SU-DHL-6 (cell line): ENCODE results near the gene PDGFD.

Experiments
- H2AFZ ChIP-seq: fragments of 200-600 bp; sonication (generic); 2 replicates; pipeline ENCODE4 v1.6.1; 2014; ENCODE audit warnings: low read depth, mild to moderate bottlenecking, moderate library complexity, mixed read lengths, antibody characterized with exemption, low read length; ENCODE audit not compliant: severe bottlenecking
- H3F3A ChIP-seq: fragments of 200-600 bp; shearing (Covaris generic); 2 replicates; pipeline ENCODE4 v1.6.0; 2016; ENCODE audit warnings: antibody characterized with exemption, mild to moderate bottlenecking; ENCODE audit not compliant: insufficient read depth
- H3K27ac ChIP-seq: fragments of 200-600 bp; sonication (generic); 2 replicates; pipeline ENCODE4 v1.5.1; 2016; ENCODE audit warnings: low read depth, mild to moderate bottlenecking, low read length, moderate library complexity, mixed read lengths
- H3K27me3 ChIP-seq: fragments of 200-600 bp; sonication (generic), shearing (Covaris generic); 2 replicates; pipeline ENCODE4 v1.6.0; 2014; ENCODE audit warnings: mild to moderate bottlenecking, low read length
- H3K36me3 ChIP-seq: fragments of 200-600 bp; sonication (generic); 2 replicates; pipeline ENCODE4 v1.6.1; 2014; ENCODE audit warnings: mild to moderate bottlenecking, low read length, mixed read lengths
- H3K4me2 ChIP-seq: fragments of 300-600, 200-600 bp; shearing (Covaris generic), sonication (generic); 2 replicates; pipeline ENCODE4 v1.6.0; 2014; ENCODE audit warnings: low read length, low read depth, mild to moderate bottlenecking; ENCODE audit not compliant: poor library complexity, severe bottlenecking
- H3K4me3 ChIP-seq: fragments of 200-600 bp; sonication (generic); 2 replicates; pipeline ENCODE4 v1.5.1; 2014; ENCODE audit warnings: antibody characterized with exemption, low read length, mild to moderate bottlenecking, mixed read lengths; ENCODE audit not compliant: insufficient read depth, poor library complexity, severe bottlenecking
- H3K79me2 ChIP-seq: fragments of 200-600 bp; sonication (generic); 2 replicates; pipeline ENCODE4 v1.6.1; 2014; ENCODE audit warnings: mild to moderate bottlenecking, low read length, moderate library complexity; ENCODE audit not compliant: insufficient read depth
- H3K9ac ChIP-seq: fragments of 200-600 bp; sonication (generic); 2 replicates; pipeline ENCODE4 v1.7.0; 2014; ENCODE audit warnings: mild to moderate bottlenecking, low read length
- H3K9me2 ChIP-seq: fragments of 200-600 bp; sonication (generic); replicated peaks from 2 replicates; pipeline ENCODE4 v1.6.1; 2014; ENCODE audit warnings: low read length; ENCODE audit not compliant: insufficient read depth
- H3K9me3 ChIP-seq: fragments of 200-600 bp; sonication (generic); 2 replicates; pipeline ENCODE4 v1.6.1; 2014; ENCODE audit warnings: low read length, mixed read lengths; ENCODE audit not compliant: insufficient read depth
- H4K20me1 ChIP-seq: fragments of 200-600 bp; sonication (generic); 2 replicates; pipeline ENCODE4 v1.6.1; 2014; ENCODE audit warnings: low read depth, mild to moderate bottlenecking, antibody characterized with exemption, low read length, moderate library complexity, mixed read lengths
- CTCF ChIP-seq: fragments of 200-600 bp; sonication (generic); IDR thresholded peaks from one replicate; pipeline ENCODE4 v1.5.1; 2017; ENCODE audit warnings: antibody characterized with exemption, mild to moderate bottlenecking, low read length, moderate library complexity; ENCODE audit not compliant: insufficient read depth, poor library complexity, severe bottlenecking
- EZH2phosphoT487 ChIP-seq: fragments of 200-600 bp; sonication (generic), shearing (Covaris generic); conservative IDR thresholded peaks from 2 replicates; pipeline ENCODE4 v1.6.1; 2018; ENCODE audit warnings: mild to moderate bottlenecking, antibody characterized with exemption, low read length, moderate library complexity, mixed read lengths

Gene PDGFD

GRCh38 chr11:103935219-103935618 lies 228.7 kb downstream of the PDGFD start:
- Histone ChIP-seq H3K4me3 (no peak overlapping the region), H3F3A (no peaks in the 10 kb centered on the region), H3K9me2 (no peaks in the 10 kb centered on the region), H3K9me3 (no peaks in the 10 kb centered on the region), H2AFZ (no peak overlapping the region), H3K4me2 (no peak overlapping the region), H3K27me3 (no peaks in the 10 kb centered on the region), H3K27ac (no peak overlapping the region), H3K79me2 (no peaks in the 10 kb centered on the region), H4K20me1 (no peaks in the 10 kb centered on the region), H3K9ac (no peak overlapping the region), H3K36me3 (peaks cover 6% of the 10 kb centered on the region)
- TF ChIP-seq EZH2phosphoT487, result no peak
- TF ChIP-seq CTCF, result no peak

- Histone ChIP-seq H3K27me3 (no peaks in the 10 kb centered on the region), H3K9ac (peak overlapping the region; percentile 7; the same call in 1 of the 2 replicates), H3K36me3 (no peaks in the 10 kb centered on the region), H3K9me3 (no peaks in the 10 kb centered on the region), H3K79me2 (no peaks in the 10 kb centered on the region), H3K4me2 (peak overlapping the region; percentile 50), H2AFZ (peak overlapping the region; percentile 30), H3F3A (no peaks in the 10 kb centered on the region), H3K4me3 (no peak overlapping the region), H3K27ac (peak overlapping the region; percentile 55), H3K9me2 (no peaks in the 10 kb centered on the region), H4K20me1 (no peaks in the 10 kb centered on the region)
- TF ChIP-seq EZH2phosphoT487 (no peak), CTCF (no peak)
These were observed 234.6 kb downstream of the PDGFD start for GRCh38 chr11:103929170-103929903.

- peak overlapping the region; percentile 50 for H3K4me2 ChIP-seq
- H3K4me3 ChIP-seq, result no peak overlapping the region
- H3K27ac ChIP-seq, result peak overlapping the region; percentile 55
These were observed 235.2 kb downstream of the PDGFD start for GRCh38 chr11:103928802-103929161.

More at GRCh38 chr11:103928802-103929161, 235.2 kb downstream of the PDGFD start:
- TF ChIP-seq CTCF (no peak), EZH2phosphoT487 (no peak)
- H3K27me3 ChIP-seq, result no peaks in the 10 kb centered on the region
- no peaks in the 10 kb centered on the region for H4K20me1 ChIP-seq
- H2AFZ ChIP-seq, result no peak overlapping the region
- H3F3A ChIP-seq, result no peaks in the 10 kb centered on the region
- H3K79me2 ChIP-seq, result no peaks in the 10 kb centered on the region
- no peaks in the 10 kb centered on the region for H3K9me3 ChIP-seq
- H3K9me2 ChIP-seq, result no peaks in the 10 kb centered on the region
- H3K9ac ChIP-seq, result no peak overlapping the region
- H3K36me3 ChIP-seq, result no peaks in the 10 kb centered on the region
